H9 (cell line): Measurements from ENCODE around the gene HIRA. TPM values are rescaled to one million over a fixed set of nuclear protein-coding genes. Genes with fewer than 3 reads are reported as not detected.
A peak's percentile ranks its signal among the peaks of the same experiment; 100 is the strongest.

ENCODE experiments used
- DNase-seq: peaks from one replicate; pipeline ENCODE4 v3.0.0-alpha.2; 2017
- H2AFZ ChIP-seq: one replicate; pipeline ENCODE4 v1.6.1; 2013; ENCODE audit warnings: mild to moderate bottlenecking, low read length, control low read depth, moderate library complexity
- H2AK5ac ChIP-seq: 2 replicates; pipeline ENCODE4 v1.6.1; 2013; ENCODE audit warnings: low read length, control low read depth, mixed read lengths; ENCODE audit not compliant: insufficient read length
- H2BK120ac ChIP-seq: one replicate; pipeline ENCODE4 v1.6.1; 2013; ENCODE audit warnings: low read depth, mild to moderate bottlenecking, low read length, control low read depth, inconsistent platforms; ENCODE audit not compliant: poor library complexity, severe bottlenecking
- H2BK12ac ChIP-seq: 2 replicates; pipeline ENCODE4 v1.6.1; 2013; ENCODE audit warnings: low read length, control low read depth, mixed read lengths, low read depth; ENCODE audit not compliant: insufficient read length
- H2BK15ac ChIP-seq: 2 replicates; pipeline ENCODE4 v1.6.1; 2013; ENCODE audit warnings: low read depth, low read length, control low read depth
- H2BK20ac ChIP-seq: one replicate; pipeline ENCODE4 v1.6.1; 2013; ENCODE audit warnings: low read depth, mild to moderate bottlenecking, low read length, control low read depth, inconsistent platforms; ENCODE audit not compliant: poor library complexity, severe bottlenecking
- H2BK5ac ChIP-seq: 2 replicates; pipeline ENCODE4 v1.6.1; 2013; ENCODE audit warnings: low read length, control low read depth, mixed read lengths; ENCODE audit not compliant: insufficient read length
- H3K14ac ChIP-seq: 2 replicates; pipeline ENCODE4 v1.6.1; 2013; ENCODE audit warnings: low read length, control low read depth; ENCODE audit not compliant: insufficient read depth
- H3K18ac ChIP-seq: 2 replicates; pipeline ENCODE4 v1.6.1; 2013; ENCODE audit warnings: low read depth, mild to moderate bottlenecking, mixed read lengths, low read length, control low read depth; ENCODE audit not compliant: insufficient read length
- H3K23ac ChIP-seq: 2 replicates; pipeline ENCODE4 v1.6.1; 2013; ENCODE audit warnings: low read length, control low read depth, mixed read lengths, low read depth; ENCODE audit not compliant: insufficient read length
- H3K23me2 ChIP-seq: 2 replicates; pipeline ENCODE4 v1.6.1; 2013; ENCODE audit warnings: low read depth, mild to moderate bottlenecking, mixed read lengths, low read length, control low read depth; ENCODE audit not compliant: insufficient read length, poor library complexity, severe bottlenecking
- H3K27ac ChIP-seq: 2 replicates; pipeline ENCODE4 v1.5.1; 2013; ENCODE audit warnings: low read length, control low read depth, mixed read lengths, low read depth; ENCODE audit not compliant: insufficient read length
- H3K27me3 ChIP-seq: 2 replicates; pipeline ENCODE4 v1.6.1; 2013; ENCODE audit warnings: low read length, control low read depth, inconsistent platforms; ENCODE audit not compliant: insufficient read depth
- H3K4ac ChIP-seq: 2 replicates; pipeline ENCODE4 v1.6.1; 2013; ENCODE audit warnings: low read depth, mild to moderate bottlenecking, control low read depth, inconsistent platforms, low read length, moderate library complexity
- H3K4me1 ChIP-seq: 2 replicates; pipeline ENCODE4 v1.6.1; 2013; ENCODE audit warnings: low read length, control low read depth, inconsistent platforms; ENCODE audit not compliant: insufficient read depth
- H3K4me2 ChIP-seq: 2 replicates; pipeline ENCODE4 v1.6.1; 2013; ENCODE audit warnings: low read length, control low read depth, mixed read lengths; ENCODE audit not compliant: insufficient read length, insufficient read depth
- H3K56ac ChIP-seq: 2 replicates; pipeline ENCODE4 v1.6.1; 2013; ENCODE audit warnings: low read depth, mild to moderate bottlenecking, mixed read lengths, low read length, control low read depth; ENCODE audit not compliant: insufficient read length
- H3K79me1 ChIP-seq: 2 replicates; pipeline ENCODE4 v1.6.1; 2013; ENCODE audit warnings: low read depth, mild to moderate bottlenecking, moderate library complexity, low read length, control low read depth, inconsistent platforms; ENCODE audit not compliant: insufficient read depth, poor library complexity, severe bottlenecking
- H3K79me2 ChIP-seq: 2 replicates; pipeline ENCODE4 v1.6.1; 2013; ENCODE audit warnings: low read length, control low read depth, inconsistent platforms; ENCODE audit not compliant: insufficient read depth
- H3K9ac ChIP-seq: 2 replicates; pipeline ENCODE4 v1.6.1; 2013; ENCODE audit warnings: low read length, control low read depth, mixed read lengths; ENCODE audit not compliant: insufficient read length; ENCODE audit errors: extremely low read depth
- H3K9me3 ChIP-seq: one replicate; pipeline ENCODE4 v1.6.1; 2013; ENCODE audit warnings: low read depth, low read length, inconsistent platforms; ENCODE audit not compliant: control insufficient read depth
- H3T11ph ChIP-seq: one replicate; pipeline ENCODE4 v1.6.1; 2013; ENCODE audit warnings: mild to moderate bottlenecking, low read length, control low read depth, inconsistent platforms
- H4K20me1 ChIP-seq: one replicate; pipeline ENCODE4 v1.6.1; 2013; ENCODE audit not compliant: control insufficient read depth, insufficient read length, insufficient read depth
- H4K5ac ChIP-seq: 2 replicates; pipeline ENCODE4 v1.6.1; 2013; ENCODE audit warnings: low read depth, mild to moderate bottlenecking, mixed read lengths, low read length, control low read depth; ENCODE audit not compliant: insufficient read length
- H4K8ac ChIP-seq: replicated peaks from 2 replicates; pipeline ENCODE4 v1.6.1; 2013; ENCODE audit warnings: low read length, control low read depth, mixed read lengths, low read depth; ENCODE audit not compliant: insufficient read length
- H4K91ac ChIP-seq: 2 replicates; pipeline ENCODE4 v1.6.1; 2013; ENCODE audit warnings: low read depth, mild to moderate bottlenecking, moderate library complexity, mixed read lengths, low read length, control low read depth; ENCODE audit not compliant: insufficient read length
- H3K27ac Mint-ChIP-seq, 3 experiments: 2 replicates in 2 of 3; 3 replicates in 1 of 3; pipeline ENCODE4 v1.8.0; 2020 to 2021; ENCODE audit warnings: mixed read lengths in 3 of 3, mild to moderate bottlenecking in 1 of 3, moderate library complexity in 1 of 3
- H3K27me3 Mint-ChIP-seq: 2 replicates; pipeline ENCODE4 v1.8.0; 2021; ENCODE audit warnings: low read depth, mild to moderate bottlenecking, moderate library complexity, mixed read lengths
- H3K36me3 Mint-ChIP-seq, 3 experiments: 2 replicates in 2 of 3; 3 replicates in 1 of 3; pipeline ENCODE4 v1.8.0; 2020 to 2021; ENCODE audit warnings: low read depth in 3 of 3, mixed read lengths in 3 of 3; ENCODE audit not compliant: insufficient read depth in 1 of 3
- H3K4me1 Mint-ChIP-seq, 2 experiments: 2 replicates each; pipeline ENCODE4 v1.8.0; 2020; ENCODE audit warnings: mixed read lengths in 2 of 2
- H3K4me3 Mint-ChIP-seq, 2 experiments: 2 replicates in 1 of 2; 3 replicates in 1 of 2; pipeline ENCODE4 v1.8.0; 2020 to 2021; ENCODE audit warnings: mild to moderate bottlenecking in 2 of 2, mixed read lengths in 2 of 2, moderate library complexity in 1 of 2
- H3K9me3 Mint-ChIP-seq, 2 experiments: 2 replicates in 1 of 2; 3 replicates in 1 of 2; pipeline ENCODE4 v1.8.0; 2020; ENCODE audit warnings: mild to moderate bottlenecking in 2 of 2, mixed read lengths in 2 of 2, moderate library complexity in 1 of 2
- WGBS: extraction: QIAGEN DNeasy Blood & Tissue Kit; methylation state at CpG from one replicate; pipeline ENCODE4 v1.1.7; 2013; ENCODE audit warnings: missing lambda C conversion rate, low lambda C conversion rate, mixed read lengths; ENCODE audit not compliant: insufficient read length; ENCODE audit errors: extremely low coverage; 5-methylcytosine and 5-hydroxymethylcytosine counted together
- total RNA-seq: library from RNA; stranded (reverse); gene quantifications from 2 replicates; pipeline ENCODE4 v1.2.1, GENCODE V29; 2021
- TF ChIP-seq, protein P1 (sequence below): fragments of 200-600 bp; sonication (generic); conservative IDR thresholded peaks from 3 replicates; pipeline ENCODE4 v1.8.0; 2021; ENCODE audit warnings: antibody characterized with exemption, mild to moderate bottlenecking

The HIRA gene
- total RNA-seq, 1 experiment from 2014 or later, result 51.9 TPM

DNA sequence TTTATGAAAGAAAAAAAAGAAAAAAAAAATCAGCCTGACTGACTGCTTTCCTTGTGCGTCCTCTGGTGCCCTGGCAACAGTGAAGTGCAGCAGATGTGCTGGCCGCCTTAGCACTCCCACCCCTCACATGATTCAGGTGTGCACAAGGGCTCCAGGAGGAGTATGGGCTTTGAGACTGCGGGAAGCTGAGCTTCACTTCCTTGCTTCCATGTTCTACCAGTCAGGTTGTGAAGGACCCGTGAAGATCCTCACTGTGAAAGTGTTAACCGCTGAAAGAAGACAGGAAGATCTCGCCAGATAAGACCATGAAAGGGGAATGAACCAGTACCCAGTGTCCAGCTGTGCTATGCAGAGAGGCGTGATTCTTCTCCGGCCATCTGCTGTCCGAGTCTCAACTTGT lies 48.2 kb downstream of the HIRA start:
- H3K4ac ChIP-seq, result no peak overlapping the region
- no peak overlapping the region for H3K14ac ChIP-seq
- no peaks in the 10 kb centered on the region for H3K9me3 ChIP-seq
- H4K5ac ChIP-seq, result no peak overlapping the region
- no peak for DNase-seq
- TF ChIP-seq, protein P1, sequence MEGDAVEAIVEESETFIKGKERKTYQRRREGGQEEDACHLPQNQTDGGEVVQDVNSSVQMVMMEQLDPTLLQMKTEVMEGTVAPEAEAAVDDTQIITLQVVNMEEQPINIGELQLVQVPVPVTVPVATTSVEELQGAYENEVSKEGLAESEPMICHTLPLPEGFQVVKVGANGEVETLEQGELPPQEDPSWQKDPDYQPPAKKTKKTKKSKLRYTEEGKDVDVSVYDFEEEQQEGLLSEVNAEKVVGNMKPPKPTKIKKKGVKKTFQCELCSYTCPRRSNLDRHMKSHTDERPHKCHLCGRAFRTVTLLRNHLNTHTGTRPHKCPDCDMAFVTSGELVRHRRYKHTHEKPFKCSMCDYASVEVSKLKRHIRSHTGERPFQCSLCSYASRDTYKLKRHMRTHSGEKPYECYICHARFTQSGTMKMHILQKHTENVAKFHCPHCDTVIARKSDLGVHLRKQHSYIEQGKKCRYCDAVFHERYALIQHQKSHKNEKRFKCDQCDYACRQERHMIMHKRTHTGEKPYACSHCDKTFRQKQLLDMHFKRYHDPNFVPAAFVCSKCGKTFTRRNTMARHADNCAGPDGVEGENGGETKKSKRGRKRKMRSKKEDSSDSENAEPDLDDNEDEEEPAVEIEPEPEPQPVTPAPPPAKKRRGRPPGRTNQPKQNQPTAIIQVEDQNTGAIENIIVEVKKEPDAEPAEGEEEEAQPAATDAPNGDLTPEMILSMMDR, result no peak
- no peak overlapping the region for H2AFZ ChIP-seq
- H2BK15ac ChIP-seq, result no peak overlapping the region
- Mint-ChIP-seq H3K27me3 (no peaks in the 10 kb centered on the region), H3K4me1 (no peaks in the 10 kb centered on the region), H3K36me3 (peaks cover 13 to 73% (median 56%) of the 10 kb centered on the region in 3 experiments; a peak in 6 of 7 replicates), H3K9me3 (no peaks in the 10 kb centered on the region), H3K4me3 (no peak overlapping the region), H3K27ac (peak overlapping the region in 1 of 3 experiments; percentile 88; a peak in 1 of 7 replicates)
- H3K27ac ChIP-seq, result no peak overlapping the region
- H4K8ac ChIP-seq, result no peak overlapping the region
- H2AK5ac ChIP-seq, result no peak overlapping the region
- no peaks in the 10 kb centered on the region for H3K79me1 ChIP-seq
- no peak overlapping the region for H2BK12ac ChIP-seq
- H3K27me3 ChIP-seq, result no peaks in the 10 kb centered on the region
- H3K4me2 ChIP-seq, result no peak overlapping the region
- no peak overlapping the region for H3T11ph ChIP-seq
- no peak overlapping the region for H2BK120ac ChIP-seq
- no peaks in the 10 kb centered on the region for H4K20me1 ChIP-seq
- no peaks in the 10 kb centered on the region for H3K79me2 ChIP-seq
- no peak overlapping the region for H3K9ac ChIP-seq
- no peak overlapping the region for H2BK20ac ChIP-seq
- H2BK5ac ChIP-seq, result no peak overlapping the region
- no peak overlapping the region for H3K23ac ChIP-seq
- H3K4me1 ChIP-seq, result no peaks in the 10 kb centered on the region
- no peak overlapping the region for H4K91ac ChIP-seq
- no peak overlapping the region for H3K56ac ChIP-seq
- no CpG with 5 or more reads among the region's 9 CpGs for WGBS
- H3K18ac ChIP-seq, result no peak overlapping the region
- H3K23me2 ChIP-seq, result no peaks in the 10 kb centered on the region
